Subcutaneous preadipocyte (primary cell): ENCODE data around the gene MAST3. TPM values are rescaled to one million over a fixed set of nuclear protein-coding genes. Genes with fewer than 3 reads are reported as not detected.

Source experiments
- small RNA-seq: library from RNA; depleted of rRNA; stranded (forward); fragments of <200 nt; gene quantifications from one replicate; pipeline ENCODE3, GENCODE V24; 2012
- total RNA-seq: library from RNA; depleted of rRNA; stranded (reverse); fragments of >200 nt; gene quantifications from 2 replicates; pipeline ENCODE4 v1.2.3, GENCODE V29; 2012

The MAST3 gene
- total RNA-seq: 1.8 and 2.5 TPM in 2 replicates

GRCh38 chr19:18097217-18097992 is at the start of gene MAST3:
MAST3 (plus strand) TSS chr19:18097778; CDS start chr19:18097793, 15 bp downstream.

GRCh38 chr19:18086590-18087138 is 10.9 kb upstream of the MAST3 start, which contains the start of gene IL12RB1:
IL12RB1 (minus strand) TSS chr19:18086934; CDS start chr19:18086823, 111 bp downstream.

GRCh38 chr19:18152817-18153555 is 55.4 kb downstream of the MAST3 start, which contains the start of gene PIK3R2:
PIK3R2 (plus strand) TSS chr19:18153163; CDS start chr19:18155880, 2,717 bp downstream.

GRCh38 chr19:18173572-18174288 is 76.2 kb downstream of the MAST3 start, which contains the start of gene IFI30:
IFI30 (plus strand) TSS chr19:18173813; CDS start chr19:18173842, 29 bp downstream.

GRCh38 chr19:18192673-18193387 is 95.3 kb downstream of the MAST3 start, which contains the start of gene MPV17L2:
MPV17L2 (plus strand) TSS chr19:18193218; CDS start chr19:18193282, 64 bp downstream.

Small RNA genes lying within 50 kb of the gene (small RNA-seq; reads per million reads assigned to genes)
- gene IFI30: not detected

Other genes with a start within 250 kb of the MAST3 start
- 0.78 and 2.2 TPM in 2 replicates for gene JAK3, start 249.8 kb upstream of the MAST3 start, total RNA-seq
- 931 and 1,160 TPM in 2 replicates for gene RPL18A, start 237.9 kb upstream of the MAST3 start, total RNA-seq
- not detected in 2 replicates for gene SLC5A5, start 225.8 kb upstream of the MAST3 start, total RNA-seq
- 28.7 and 30.5 TPM in 2 replicates for gene CCDC124, start 164.8 kb upstream of the MAST3 start, total RNA-seq
- gene KCNN1, start 130.7 kb upstream of the MAST3 start, total RNA-seq: not detected in 2 replicates
- gene ARRDC2, start 89.6 kb upstream of the MAST3 start, total RNA-seq: 7.3 and 13.1 TPM in 2 replicates
- under 0.01 TPM in 1 of 2 replicates, not detected in the other for gene IL12RB1, start 10.8 kb upstream of the MAST3 start, total RNA-seq
- gene PIK3R2, start 55.4 kb downstream of the MAST3 start, total RNA-seq: 20.2 and 25.0 TPM in 2 replicates
- 29.1 and 30.9 TPM in 2 replicates for gene IFI30, start 76.0 kb downstream of the MAST3 start, total RNA-seq
- 8.1 and 10.9 TPM in 2 replicates for gene MPV17L2, start 95.4 kb downstream of the MAST3 start, total RNA-seq
- gene RAB3A, start 106.3 kb downstream of the MAST3 start, total RNA-seq: 1.1 and 1.2 TPM in 2 replicates
- gene PDE4C, start 128.7 kb downstream of the MAST3 start, total RNA-seq: 0.20 TPM in 1 of 2 replicates, not detected in the other
- 0.39 and 0.73 TPM in 2 replicates for gene IQCN, start 176.7 kb downstream of the MAST3 start, total RNA-seq
- 96.2 and 99.6 TPM in 2 replicates for gene JUND, start 183.8 kb downstream of the MAST3 start, total RNA-seq
- gene LSM4, start 225.3 kb downstream of the MAST3 start, total RNA-seq: 146 and 148 TPM in 2 replicates
- gene PGPEP1, start 242.8 kb downstream of the MAST3 start, total RNA-seq: 14.0 and 17.4 TPM in 2 replicates